HG03025 (cell line): ENCODE results near the gene SIRPA.

Source experiments
- ATAC-seq: cut with Tn5 transposase; IDR thresholded peaks from one replicate; pipeline ENCODE4 v1.9.1; 2021; ENCODE audit warnings: mild to moderate bottlenecking, moderate library complexity; ENCODE audit not compliant: unreplicated experiment, low FRiP score

SIRPA gene

DNA sequence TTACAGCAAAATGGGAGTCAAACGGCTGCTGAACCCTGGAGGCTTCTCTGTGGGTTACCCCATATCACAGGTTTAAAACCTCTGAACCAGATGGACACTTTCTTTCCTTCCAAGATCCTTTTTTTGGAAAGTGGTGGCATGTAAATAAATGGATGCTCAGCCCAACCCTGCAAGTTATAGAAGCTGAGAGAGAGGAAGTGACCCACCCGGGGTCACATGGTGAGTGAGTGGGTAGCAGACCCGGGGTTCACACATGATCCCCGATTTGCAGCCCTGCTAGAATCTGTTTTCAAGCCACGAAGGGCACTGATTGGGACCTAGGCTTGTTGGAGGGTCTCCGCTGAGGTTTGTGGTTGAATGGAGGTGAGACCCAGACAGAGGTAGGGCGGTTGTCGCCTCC, 32.0 kb downstream of the SIRPA start:
- ATAC-seq, result no peak

DNA sequence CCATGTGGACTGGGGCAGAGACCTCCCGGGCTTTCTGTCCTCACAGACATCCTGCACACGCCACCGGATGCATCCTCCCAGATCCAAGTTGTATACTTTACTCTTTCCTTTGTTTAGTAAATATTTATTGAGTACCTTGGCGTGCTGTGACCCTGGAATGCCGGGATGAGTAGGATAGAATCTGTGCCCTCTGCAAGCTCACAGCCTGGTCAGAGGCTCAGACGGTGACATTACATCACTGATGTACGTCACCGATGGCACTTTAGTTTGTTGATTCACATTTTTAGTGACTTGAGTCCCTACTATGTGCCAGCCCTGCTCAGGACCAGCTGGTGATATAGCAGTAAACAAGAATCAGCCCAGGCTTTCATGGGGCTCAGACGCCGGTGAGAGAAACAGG, 32.9 kb downstream of the SIRPA start:
- ATAC-seq, result no peak

DNA sequence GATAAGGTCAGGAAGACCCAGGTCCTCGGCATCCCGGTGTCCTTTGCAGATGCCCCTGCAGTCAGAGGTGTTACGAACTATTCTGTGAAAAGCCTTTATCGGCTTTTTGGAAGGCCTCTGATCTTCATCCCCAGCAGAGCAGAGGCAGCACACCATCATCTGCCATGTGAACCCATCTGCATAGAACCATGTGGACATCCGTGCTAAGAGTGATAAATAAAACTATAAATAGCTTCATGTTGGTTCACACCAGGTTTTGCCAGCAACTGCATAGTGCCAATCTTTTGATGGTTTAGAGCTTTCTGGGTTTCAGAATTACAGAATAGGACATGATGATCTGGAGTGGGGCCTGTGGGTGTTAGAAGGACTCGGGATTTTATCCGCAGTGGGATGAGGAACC, 33.6 kb downstream of the SIRPA start:
- no peak for ATAC-seq

DNA sequence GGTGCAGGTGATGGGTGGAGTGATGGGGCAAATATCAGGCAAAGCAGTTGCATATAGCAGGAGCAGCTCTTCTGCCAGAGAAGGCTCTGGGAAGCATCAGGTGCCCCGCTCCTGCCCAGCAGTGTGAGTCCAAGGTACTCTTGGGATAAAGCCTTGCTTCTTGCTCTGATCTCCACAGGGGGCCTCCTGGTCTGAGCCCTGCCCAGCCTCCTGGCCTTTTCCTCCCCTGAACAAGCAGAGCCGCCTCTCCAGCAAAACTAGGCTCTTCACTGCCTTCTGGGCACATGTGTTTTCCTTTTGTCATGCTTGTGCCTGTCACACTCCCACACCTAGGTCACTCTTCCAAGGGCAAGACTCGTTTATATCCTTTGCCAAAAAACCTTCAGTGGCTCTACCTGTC, 34.3 kb downstream of the SIRPA start:
- no peak for ATAC-seq

DNA sequence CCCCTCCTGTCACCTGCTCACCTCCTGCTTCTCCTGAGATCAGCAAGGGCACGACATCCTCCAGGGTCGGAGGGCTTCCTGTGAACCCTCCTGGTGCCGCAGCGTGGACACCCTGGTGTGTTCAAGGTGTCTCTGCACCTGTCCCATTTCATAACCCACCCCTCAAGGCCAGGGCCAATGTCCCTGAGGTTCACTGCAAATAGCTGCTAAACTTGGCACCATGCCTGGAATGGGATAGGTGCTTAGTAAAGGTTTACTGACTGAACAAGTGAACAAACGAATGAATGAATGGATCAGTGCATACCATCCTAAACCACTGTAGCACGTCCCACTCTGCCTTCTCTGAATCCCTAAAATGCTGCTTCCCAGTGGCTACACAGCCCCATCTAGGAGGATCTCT, 35.0 kb downstream of the SIRPA start:
- ATAC-seq, result no peak

DNA sequence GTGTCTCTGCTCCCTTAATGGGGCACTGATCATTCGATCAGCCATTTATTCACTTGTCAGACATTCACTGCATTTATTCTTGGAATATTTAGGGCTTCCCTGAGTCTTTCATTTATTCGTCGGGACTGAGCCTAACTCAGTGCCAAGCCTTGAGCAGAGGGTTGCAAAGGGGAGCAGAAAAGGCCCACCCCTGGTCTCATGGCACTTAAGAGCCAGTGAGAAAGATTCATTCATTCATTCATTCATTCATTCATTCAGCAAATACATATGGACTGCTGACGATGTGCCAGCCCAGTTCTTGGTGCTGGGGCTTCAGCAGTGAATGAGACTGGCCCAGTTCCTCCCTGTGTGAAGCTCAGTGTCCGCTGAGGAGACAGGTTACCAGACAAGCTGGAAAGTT, 36.6 kb downstream of the SIRPA start:
- ATAC-seq, result no peak

DNA sequence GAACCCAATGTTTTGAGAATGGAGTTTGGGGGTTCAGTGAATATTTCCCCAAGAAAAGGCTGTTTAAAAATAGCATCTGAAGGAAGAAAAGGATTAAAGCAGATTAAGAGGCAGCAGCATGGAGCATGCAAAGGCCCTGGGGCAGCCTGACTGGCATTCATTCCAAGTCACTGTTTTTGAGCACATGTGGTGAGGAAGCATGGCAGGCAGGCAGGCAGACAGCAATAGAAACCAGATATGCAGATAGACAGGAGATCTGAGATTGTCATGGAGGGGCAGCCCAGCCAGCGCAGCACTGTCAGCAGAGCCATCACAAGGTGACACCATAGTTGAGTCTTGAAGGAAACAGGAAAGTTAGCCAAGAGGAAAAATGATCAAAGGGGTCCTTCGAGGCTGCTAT, 37.8 kb downstream of the SIRPA start:
- no peak for ATAC-seq

DNA sequence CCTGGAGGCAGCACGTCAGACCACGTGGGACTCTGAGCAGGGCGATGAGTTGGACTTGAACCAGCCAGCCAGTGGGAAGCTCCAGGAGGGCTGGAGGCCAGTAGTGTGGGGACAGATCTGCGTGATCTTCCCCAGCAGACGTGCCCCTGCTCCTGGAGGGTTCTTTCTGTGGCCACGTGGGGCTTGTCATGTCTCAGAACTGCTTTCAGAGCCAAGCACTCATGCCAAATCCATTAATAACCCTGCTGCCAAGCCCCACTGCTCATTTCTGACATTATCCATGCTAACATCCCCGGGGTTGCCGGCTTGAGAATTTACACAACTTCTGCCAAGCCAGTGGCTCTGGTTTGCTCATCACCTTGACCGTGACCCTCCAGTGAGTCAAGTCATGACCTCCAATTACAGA, 38.3 kb downstream of the SIRPA start:
- no peak for ATAC-seq

DNA sequence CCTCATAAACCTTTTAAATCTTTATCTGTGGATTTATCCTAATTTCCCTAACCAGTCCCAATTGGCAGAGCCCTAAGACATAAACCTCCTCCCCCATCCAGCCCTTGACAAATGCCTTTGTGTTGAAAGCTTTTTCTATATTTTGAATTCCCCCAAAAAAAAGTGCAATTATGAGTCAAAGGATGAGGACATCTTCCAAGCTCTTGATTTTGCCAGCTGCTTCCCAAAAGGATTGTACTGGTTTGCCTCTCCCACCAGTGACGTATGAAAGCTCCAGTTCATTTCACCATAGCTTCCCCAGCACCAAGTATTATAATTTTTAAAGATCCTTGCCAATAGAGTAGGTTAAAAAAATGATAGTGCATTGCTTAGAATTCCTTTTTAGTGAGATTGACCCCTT, 38.9 kb downstream of the SIRPA start:
- no peak for ATAC-seq

DNA sequence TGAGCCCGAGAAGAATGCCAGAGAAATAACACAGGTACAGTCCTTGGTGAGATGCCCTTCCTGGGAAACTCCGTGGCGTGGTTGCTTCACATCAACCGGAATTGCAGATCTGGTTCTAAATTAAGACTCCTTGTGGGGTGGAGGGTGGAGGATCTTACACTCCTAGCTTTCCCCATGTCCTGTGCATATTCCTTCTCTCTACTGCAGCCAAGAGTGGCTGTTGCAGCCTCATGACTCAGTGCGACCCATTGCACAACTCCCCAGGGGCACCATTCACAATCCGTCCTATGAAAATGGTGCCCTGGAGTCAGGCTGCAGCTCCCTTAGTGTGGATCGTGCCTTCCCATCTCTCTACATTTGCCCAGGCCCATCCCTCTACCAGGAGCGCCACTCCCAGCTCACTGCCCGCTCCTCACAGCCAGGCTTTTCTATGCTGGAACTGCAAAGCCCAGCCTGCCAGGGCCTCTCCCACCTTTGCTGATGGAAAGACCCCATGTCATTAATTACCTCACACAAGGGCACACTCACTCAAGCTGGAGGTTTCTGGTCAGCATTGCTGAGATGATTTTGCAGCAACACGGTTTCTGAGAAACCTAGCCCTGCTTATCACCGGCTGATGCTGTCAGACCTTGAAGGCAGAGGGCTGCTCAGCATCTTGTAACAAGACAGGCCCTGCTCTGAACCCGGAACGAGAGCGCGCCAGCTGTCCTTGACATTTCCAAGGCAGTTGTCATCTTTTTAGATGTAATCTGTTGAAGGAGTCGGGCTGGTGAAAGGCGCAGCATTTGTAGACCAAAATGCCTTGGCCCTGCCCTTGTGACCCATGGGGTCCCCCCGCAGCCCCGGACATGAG, 39.7 kb downstream of the SIRPA start:
- ATAC-seq, result no peak

DNA sequence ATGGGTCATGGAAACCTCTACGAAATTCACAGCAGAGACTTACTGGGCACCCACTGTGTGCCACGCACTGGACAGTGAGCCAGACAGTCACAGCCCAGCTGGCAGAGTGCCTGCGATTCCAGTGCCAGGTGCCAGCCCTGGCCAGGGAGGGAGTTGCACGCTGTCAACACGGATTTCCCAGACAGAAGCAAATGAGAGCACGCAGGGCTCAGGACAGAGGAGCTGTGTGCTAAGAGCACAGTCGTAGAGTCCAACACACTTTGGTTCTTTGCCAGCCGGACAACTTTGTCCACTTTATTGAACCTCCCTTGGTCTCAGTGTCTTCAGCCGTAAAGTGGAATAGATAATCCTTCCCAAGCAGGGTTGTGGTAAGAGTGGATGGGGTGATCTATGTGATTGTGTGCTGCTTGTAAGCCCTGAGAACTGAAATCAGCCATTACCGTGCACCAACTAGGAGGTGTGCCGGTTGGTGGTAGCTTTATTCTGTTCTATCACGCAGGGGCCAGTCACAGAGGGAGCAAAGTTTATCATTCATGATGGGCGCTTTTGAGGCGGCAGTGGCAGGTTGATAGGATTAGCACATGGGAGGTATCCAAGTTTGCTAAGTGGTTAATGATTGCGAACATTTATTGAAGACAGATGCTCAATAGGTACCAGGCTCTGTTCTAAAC, 40.6 kb downstream of the SIRPA start:
- no peak for ATAC-seq

DNA sequence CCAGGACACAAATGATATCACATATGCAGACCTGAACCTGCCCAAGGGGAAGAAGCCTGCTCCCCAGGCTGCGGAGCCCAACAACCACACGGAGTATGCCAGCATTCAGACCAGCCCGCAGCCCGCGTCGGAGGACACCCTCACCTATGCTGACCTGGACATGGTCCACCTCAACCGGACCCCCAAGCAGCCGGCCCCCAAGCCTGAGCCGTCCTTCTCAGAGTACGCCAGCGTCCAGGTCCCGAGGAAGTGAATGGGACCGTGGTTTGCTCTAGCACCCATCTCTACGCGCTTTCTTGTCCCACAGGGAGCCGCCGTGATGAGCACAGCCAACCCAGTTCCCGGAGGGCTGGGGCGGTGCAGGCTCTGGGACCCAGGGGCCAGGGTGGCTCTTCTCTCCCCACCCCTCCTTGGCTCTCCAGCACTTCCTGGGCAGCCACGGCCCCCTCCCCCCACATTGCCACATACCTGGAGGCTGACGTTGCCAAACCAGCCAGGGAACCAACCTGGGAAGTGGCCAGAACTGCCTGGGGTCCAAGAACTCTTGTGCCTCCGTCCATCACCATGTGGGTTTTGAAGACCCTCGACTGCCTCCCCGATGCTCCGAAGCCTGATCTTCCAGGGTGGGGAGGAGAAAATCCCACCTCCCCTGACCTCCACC, 42.2 kb downstream of the SIRPA start:
- no peak for ATAC-seq

DNA sequence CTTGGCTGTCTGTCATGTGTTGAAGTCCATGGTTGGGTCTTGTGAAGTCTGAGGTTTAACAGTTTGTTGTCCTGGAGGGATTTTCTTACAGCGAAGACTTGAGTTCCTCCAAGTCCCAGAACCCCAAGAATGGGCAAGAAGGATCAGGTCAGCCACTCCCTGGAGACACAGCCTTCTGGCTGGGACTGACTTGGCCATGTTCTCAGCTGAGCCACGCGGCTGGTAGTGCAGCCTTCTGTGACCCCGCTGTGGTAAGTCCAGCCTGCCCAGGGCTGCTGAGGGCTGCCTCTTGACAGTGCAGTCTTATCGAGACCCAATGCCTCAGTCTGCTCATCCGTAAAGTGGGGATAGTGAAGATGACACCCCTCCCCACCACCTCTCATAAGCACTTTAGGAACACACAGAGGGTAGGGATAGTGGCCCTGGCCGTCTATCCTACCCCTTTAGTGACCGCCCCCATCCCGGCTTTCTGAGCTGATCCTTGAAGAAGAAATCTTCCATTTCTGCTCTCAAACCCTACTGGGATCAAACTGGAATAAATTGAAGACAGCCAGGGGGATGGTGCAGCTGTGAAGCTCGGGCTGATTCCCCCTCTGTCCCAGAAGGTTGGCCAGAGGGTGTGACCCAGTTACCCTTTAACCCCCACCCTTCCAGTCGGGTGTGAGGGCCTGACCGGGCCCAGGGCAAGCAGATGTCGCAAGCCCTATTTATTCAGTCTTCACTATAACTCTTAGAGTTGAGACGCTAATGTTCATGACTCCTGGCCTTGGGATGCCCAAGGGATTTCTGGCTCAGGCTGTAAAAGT, 43.5 kb downstream of the SIRPA start:
- ATAC-seq, result no peak

DNA sequence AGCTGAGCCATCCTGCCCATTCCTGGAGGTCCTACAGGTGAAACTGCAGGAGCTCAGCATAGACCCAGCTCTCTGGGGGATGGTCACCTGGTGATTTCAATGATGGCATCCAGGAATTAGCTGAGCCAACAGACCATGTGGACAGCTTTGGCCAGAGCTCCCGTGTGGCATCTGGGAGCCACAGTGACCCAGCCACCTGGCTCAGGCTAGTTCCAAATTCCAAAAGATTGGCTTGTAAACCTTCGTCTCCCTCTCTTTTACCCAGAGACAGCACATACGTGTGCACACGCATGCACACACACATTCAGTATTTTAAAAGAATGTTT, 44.0 kb downstream of the SIRPA start:
- no peak for ATAC-seq

DNA sequence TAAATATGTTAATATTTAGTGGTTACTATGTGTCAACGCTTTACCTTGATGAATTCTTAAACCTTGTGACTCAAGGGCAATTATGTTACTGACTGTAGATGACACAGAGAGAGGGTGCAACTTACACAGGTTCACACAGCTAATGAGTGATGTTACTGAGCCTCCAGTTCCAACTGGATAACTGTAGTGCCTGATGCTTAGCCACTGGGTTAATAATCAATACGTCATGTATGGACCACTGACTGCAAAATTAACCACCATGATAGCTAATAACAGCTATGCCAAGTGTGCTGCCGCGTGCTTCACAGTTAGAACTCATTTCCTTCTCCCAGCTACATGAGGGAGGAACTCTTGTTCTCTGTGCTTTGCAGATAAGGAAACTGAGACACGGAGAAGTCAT, 45.4 kb downstream of the SIRPA start:
- no peak for ATAC-seq

DNA sequence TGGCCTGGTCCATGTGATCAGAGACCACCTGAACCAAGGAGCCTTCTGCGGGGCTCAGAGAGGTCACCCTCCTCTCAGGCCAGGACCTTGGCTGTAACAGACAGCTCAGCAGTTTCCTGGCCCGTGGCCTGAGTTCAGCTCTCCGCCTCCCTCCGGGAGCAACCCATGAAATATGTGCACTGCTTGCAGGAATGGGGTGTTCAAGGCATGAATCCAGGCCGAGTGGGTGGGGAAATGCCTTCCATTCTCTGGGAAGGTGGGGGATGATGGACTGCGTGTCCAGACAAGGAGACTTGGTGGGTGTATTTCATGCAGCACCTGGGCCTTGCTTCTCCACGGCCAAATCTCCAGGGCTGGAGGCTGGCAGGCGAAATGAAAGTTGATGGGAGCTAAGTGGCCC, 46.0 kb downstream of the SIRPA start:
- no peak for ATAC-seq

DNA sequence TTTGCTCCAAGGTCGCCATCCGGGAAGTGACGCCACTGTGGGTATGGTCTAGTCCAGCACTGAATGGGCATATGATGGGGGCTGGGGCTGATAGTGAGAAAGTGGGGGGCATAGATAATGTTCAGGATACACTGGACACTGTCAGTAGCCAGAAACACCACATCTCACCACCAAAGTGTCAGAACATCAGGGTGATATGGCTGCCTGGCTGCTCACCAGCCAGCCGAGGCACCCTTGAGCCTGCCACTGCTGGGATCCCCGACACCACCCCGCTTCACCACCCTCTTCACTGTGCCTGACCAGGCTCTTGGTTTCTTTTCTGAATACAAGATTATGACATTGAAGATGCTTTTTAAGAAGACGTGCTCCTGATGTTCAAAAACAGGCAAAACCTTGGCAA, 46.9 kb downstream of the SIRPA start:
- no peak for ATAC-seq

DNA sequence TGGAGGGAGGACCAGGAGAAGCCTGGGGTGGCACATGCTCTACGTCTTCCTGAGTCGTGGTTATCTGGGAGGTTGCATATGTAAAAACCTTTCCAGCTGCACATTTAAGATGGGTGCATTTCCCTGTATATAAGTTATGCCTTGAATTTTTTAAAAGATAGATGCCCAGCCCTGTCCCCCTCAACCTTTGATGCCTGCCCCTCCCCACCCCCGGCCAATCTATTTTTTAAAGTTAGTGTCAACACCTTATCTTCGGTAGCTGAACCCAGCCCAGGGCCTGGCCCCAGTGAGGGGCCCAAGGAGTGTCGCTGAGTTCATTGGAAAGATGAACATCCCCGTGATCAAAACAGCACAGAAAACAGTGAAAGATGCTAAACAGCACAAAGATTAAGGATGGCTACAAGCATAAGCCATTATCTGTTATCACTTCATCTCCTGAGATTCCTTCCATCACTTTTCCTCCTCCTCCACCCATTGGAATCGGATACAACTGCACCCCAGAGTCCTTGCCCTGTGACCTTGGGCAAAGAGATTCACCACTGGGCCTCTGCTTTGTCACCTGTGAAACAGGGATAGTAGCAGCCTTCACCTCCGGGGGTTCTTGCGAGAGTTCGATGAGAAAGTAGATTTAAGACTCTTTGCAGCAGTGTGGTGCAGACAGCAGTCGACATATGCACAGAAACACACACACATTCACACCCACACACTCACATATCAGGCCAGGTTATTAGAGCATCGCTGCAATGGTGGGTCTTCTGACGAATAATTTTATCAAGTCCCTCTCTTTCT, 47.5 kb downstream of the SIRPA start:
- no peak for ATAC-seq

DNA sequence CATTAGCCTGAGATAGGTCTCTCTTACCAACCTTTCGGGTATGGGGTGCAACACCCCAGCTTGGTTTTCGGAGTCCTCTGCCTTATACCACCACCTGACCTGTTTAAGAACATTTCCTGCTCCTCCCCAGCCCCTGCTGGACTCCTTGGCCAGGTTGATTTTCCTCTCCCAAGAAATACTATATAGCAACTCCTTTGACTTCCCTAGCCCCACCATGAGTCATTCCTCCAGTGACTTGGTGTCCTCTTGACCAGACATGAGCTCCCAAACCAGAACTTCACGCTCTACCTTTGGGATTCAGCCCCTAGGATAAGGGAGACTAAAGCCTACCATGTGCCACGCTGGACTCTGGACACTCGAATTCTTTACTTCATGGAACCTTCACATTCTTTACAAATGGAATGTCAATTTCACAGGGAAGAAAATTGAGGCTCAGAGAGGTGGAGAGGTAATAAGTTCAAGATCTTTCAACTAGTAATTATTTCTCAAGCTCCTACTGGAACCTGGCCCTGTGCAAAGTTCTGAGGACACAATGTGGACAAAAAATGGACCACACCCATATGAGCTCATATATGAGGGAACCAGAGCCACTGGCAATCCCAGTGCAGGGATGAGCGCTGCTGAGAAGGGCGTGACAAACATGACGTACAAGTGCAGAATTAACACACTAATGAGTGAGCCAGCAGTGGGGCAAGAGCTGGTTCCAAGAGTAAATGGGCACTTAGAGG, 48.2 kb downstream of the SIRPA start:
- no peak for ATAC-seq
